ENCODE measurements around the gene BNIP5.

BNIP5 gene

DNA sequence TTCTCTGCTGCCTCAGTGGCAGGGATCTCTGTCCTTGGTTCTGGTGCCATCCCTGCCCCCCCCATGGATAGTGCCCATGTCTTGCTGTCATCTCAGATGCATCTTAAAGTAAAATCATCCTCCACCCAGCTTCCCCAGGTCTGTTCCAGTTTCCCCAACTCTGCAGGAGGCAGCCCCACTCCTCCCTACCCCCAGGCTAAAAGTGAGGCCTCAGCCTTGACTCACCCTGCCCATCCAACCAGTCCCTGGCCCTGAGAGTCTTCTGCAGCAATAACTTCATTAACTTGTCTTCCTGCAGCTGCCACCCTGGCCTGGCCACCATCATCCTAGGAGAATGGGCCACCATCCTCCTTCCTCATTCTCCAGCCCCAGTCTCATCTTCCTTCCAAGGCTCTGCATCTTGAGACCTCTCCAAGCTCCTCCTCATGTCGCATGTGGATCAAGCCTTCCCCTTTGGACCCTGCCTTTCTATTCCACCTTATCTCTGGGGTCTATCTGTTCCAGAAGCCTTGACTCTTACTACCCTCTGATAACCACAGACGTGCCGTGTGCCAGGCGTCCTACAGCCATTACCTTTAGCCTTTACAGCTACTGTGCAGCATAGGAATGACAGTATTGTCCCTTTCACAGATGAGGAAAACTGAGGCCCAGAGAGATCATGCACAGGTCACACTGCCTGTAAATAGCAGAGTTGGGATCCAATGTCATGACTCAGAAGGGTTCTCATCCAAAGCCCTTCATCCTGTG lies 68.8 kb downstream of the BNIP5 start:
- no peak for ATAC-seq
- TF ChIP-seq RARB (CRISPR knock-in tag; IDR thresholded peaks at IDR 0.05) (no peak), ZNF70 (CRISPR knock-in tag; IDR thresholded peaks at IDR 0.05) (no peak), ZC3H10 (CRISPR knock-in tag; IDR thresholded peaks at IDR 0.05) (no peak), ZNF565 (CRISPR knock-in tag; conservative IDR thresholded peaks at IDR 0.05; ENCODE audit: low read depth) (no peak)

DNA sequence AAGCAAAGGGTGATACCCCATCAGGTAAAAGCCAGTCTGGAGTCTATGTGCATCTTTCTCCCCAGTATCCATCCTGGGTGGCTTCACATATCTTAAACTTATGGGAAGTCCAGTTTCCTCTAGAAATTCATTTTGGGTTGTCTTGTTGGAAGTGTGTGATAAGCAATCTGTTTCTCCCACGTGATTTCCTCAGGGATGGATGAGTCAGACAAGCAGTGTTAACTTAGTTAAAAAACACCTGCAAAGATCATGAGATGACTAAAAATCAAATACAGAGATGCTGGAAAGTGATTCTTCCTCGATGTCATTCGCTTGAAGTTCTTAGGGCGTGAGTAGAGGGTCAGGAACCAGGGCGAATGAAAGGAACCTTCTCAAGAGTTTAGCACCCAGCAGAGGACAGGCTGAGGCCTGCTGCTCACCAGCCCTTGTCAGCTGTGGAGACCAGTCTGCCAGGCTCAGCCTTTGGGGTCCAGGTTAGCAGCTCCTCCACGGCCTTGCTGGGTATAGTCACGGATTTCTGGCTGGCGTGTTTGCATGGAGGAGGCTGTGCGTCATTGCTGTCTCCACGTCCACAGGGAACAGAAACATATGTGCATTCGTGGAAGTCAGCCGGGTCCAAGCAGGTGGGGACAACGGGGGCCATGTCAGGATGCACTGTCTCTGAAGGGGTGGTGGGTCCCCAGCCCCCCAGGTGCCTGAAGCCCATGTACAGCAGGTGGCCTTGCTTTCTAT lies 69.6 kb downstream of the BNIP5 start:
- ATAC-seq = no peak

More for the DNA sequence above, 69.6 kb downstream of the BNIP5 start:
- TF ChIP-seq GLIS3 (CRISPR knock-in tag; IDR thresholded peaks at IDR 0.05) (no peak), CSDC2 (CRISPR knock-in tag; IDR thresholded peaks at IDR 0.05) (no peak), SNAI2 (CRISPR knock-in tag; IDR thresholded peaks at IDR 0.05) (no peak)
